AG09309 (cell line): ENCODE data around the gene PRKG1.
"Not testable (repeated sequence)": the region's sequence is repeated elsewhere in the genome, so short reads cannot be mapped to it uniquely, and the experiment has no call there.

Source experiments
- DNase-seq: peaks from one replicate; pipeline ENCODE4 v3.0.0-alpha.2; 2010; ENCODE audit warnings: low read depth
- H3K4me3 ChIP-seq: 2 replicates; pipeline ENCODE4 v1.5.1; 2011; ENCODE audit warnings: mild to moderate bottlenecking, low read depth, low read length, moderate library complexity; ENCODE audit not compliant: control insufficient read depth
- CTCF ChIP-seq: IDR thresholded peaks from 2 replicates; pipeline ENCODE4 v1.5.1; 2011; ENCODE audit warnings: mild to moderate bottlenecking, low read depth, low read length, inconsistent platforms; ENCODE audit not compliant: insufficient read depth, control insufficient read depth; ENCODE audit errors: missing control alignments

The PRKG1 gene

GRCh38 chr10:51156926-51157325 is 82.6 kb downstream of the PRKG1 start:
- DNase-seq: peak; percentile 34
- H3K4me3 ChIP-seq: no peak overlapping the region
- TF ChIP-seq CTCF: no peak

DNA sequence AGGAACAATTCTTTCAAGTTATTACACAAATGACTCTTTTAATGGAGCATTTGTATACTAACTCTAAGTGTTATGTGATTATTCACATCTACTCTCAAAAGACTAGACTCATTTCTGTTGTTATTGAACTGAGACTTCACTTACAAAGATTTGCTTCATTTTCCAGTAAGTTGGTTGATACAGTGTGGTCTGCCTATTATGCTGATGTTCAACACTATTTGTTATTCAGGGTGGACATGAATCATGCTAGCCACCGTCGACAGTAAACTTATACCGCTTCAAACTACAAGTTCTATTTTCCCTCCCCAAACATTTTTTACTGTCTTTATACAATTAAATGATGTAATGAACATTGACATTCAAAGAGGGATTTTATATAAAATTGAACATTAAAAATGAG is 84.5 kb downstream of the PRKG1 start:
- H3K4me3 ChIP-seq: no peak overlapping the region
- no peak for TF ChIP-seq CTCF
- no peak for DNase-seq

- TF ChIP-seq CTCF: no peak
- peak; percentile 24 for DNase-seq
- H3K4me3 ChIP-seq: no peak overlapping the region
These were observed 85.6 kb downstream of the PRKG1 start for GRCh38 chr10:51159841-51160240.

DNA sequence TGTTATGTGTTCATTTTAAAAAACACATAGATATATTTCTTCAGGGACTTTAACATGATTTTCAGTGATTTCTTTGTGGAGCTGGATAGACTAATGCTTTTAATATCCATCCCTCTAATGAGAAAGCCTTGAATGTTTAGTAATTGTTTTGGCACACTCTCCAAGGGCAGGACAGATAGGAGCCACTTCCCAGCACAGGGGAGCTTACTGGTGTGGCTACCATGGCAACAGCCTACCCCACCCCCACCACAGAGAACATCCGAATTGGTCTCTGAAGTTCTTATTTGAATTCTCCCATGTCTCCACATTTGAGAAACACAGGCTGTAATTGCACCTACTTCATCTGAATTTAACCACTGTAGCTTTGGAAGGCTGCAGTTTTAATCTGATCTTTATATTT is 87.7 kb downstream of the PRKG1 start:
- no peak for DNase-seq
- H3K4me3 ChIP-seq: no peak overlapping the region
- no peak for TF ChIP-seq CTCF

DNA sequence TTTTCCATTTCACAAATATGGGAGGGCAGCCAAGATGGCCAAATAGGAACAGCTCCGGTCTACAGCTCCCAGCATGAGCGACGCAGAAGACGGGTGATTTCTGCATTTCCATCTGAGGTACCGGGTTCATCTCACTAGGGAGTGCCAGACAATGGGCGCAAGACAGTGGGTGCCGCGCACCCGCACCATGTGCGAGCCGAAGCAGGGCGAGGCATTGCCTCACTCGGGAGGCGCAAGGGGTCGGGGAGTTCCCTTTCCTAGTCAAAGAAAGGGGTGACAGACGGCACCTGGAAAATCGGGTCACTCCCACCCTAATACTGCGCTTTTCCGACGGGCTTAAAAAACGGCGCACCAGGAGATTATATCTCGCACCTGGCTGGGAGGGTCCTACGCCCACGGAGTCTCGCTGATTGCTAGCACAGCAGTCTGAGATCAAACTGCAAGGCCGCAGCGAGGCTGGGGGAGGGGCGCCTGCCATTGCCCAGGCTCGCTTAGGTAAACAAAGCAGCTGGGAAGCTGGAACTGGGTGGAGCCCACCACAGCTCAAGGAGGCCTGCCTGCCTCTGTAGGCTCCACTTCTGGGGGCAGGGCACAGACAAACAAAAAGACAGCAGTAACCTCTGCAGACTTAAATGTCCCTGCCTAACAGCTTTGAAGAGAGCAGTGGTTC is 89.2 kb downstream of the PRKG1 start:
- not testable (repeated sequence) for H3K4me3 ChIP-seq, DNase-seq

DNA sequence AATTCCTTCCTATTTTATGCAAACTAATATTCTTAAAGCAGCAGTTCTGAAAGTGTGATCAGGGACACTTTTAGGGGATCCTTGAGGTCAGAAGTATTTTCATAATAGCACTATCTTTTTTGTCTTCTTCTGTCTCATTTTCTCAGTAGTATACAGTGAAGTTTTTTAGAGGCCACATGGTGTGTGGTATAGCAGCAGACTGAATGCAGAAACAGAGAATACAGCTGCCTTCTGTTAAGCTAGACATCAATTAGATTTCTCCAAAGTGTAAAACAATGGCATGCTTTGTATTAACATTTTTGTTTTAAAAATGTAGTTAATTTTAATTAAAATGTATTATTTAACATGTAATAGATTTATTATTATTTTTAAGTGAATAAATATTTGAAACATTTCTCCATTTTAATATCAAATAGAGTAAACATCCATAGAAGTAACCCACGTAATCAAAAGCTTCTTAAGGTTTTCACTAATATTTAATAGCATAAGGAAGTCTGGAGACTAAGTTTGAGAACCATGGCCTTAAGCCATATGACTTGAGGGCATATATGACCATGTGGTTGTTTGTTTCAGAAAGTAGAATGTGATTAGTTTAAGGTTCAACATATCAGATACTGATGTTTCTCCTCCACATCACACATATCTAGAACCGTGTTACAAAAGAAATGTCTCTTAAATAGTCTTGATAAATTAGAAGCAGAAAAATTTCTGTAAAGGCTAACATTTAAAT is 94.0 kb downstream of the PRKG1 start:
- no peak overlapping the region for H3K4me3 ChIP-seq
- TF ChIP-seq CTCF: no peak
- DNase-seq: no peak

DNA sequence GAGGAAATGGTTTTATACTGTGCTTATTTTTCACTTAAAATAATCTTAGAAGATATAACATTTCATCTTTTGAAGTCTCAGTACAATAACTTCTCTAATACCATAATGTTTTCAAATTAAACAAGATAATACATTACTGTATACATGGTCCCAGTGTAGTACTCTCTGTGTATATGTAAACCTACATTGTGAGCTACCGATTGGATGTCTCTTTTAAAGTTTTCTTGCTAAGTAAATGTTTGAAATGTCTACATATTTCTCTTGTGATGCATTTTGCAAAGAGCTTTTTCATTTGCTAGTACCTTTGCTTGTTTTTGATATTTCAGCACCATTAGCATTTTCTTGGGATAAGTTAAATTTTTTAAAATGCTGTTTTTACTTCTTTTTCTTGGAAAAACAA is 94.8 kb downstream of the PRKG1 start:
- DNase-seq: no peak

More for the DNA sequence above, 94.8 kb downstream of the PRKG1 start:
- no peak for TF ChIP-seq CTCF
- H3K4me3 ChIP-seq: no peak overlapping the region
